ENCODE data around the gene RDH12.
"Not testable (repeated sequence)": the region's sequence is repeated elsewhere in the genome, so short reads cannot be mapped to it uniquely, and the experiment has no call there.

DNA sequence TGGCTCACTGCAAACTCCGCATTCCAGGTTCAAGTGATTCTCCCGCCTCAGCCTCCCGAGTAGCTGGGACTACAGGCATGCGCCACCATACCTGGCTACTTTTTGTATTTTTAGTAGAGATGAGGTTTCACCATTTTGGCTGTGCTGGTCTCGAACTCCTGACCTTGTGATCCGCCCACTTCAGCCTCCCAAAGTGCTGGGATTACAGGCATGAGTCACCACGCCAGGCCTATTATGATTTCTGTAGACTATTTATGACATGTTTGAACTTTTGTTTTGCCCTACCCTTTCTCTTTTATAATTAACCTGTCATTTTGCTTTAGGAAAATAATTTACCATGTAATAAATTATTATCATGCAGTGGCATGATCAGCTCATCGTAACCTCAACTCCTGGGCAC lies at the start of gene RDH12:
- not testable (repeated sequence) for TF ChIP-seq POLR2A, POLR2AphosphoS5 (IDR thresholded peaks at IDR 0.05; ENCODE audit: low read depth, low read length)

Measured in GM12891 (cell line).